A549 (cell line): ENCODE data around the gene TMEM132D. TPM values are rescaled to one million over a fixed set of nuclear protein-coding genes. Genes with fewer than 3 reads are reported as not detected.

Source experiments
- ATAC-seq, 2 experiments: fragments of 200-7000 bp in 1 of 2; fragments of >200 bp in 1 of 2; cut with Nextera tagmentation in 1 of 2; cut with Tn5 transposase in 1 of 2; 3 replicates each; pipeline versions ENCODE4 v1.8.0 to v1.9.1; 2018 to 2020; ENCODE audit warnings: mild to moderate bottlenecking in 1 of 2, moderate library complexity in 1 of 2
- CTCF ChIA-PET: fragments of 300-600 bp; sonication (Branson Sonifier 250); formaldehyde crosslinking; extraction: SDS; loops from one replicate; lab custom pipeline; 2021; ENCODE audit warnings: antibody characterized with exemption, inconsistent platforms; lab: Yijun Ruan, JAX
- POLR2A ChIA-PET: fragments of 350-600 bp; formaldehyde crosslinking; extraction: SDS; loops from one replicate; lab custom pipeline; 2021; ENCODE audit warnings: antibody characterized with exemption, inconsistent platforms; lab: Yijun Ruan, JAX
- DNase-seq, 2 experiments: peaks; one replicate each; pipeline versions ENCODE4 v3.0.0 to v3.0.0-alpha.2; 2011 to 2016; ENCODE audit warnings: low read depth in 1 of 2, low spot score in 1 of 2
- FAIRE-seq: peaks from 2 replicates; lab custom pipeline; 2011; peaks lifted over from hg19 to GRCh38; lab: Jason Lieb, UNC
- H3K27ac ChIP-seq, 2 experiments: fragments of >200 bp; sonication (Bioruptor Twin); formaldehyde crosslinking; 3 replicates each; pipeline ENCODE4 v1.5.1; 2016 to 2017
- H3K4me1 ChIP-seq: fragments of >200 bp; sonication (Bioruptor Twin); formaldehyde crosslinking; 3 replicates; pipeline ENCODE4 v1.6.1; 2016
- H3K4me2 ChIP-seq: fragments of >200 bp; sonication (Bioruptor Twin); formaldehyde crosslinking; 3 replicates; pipeline ENCODE4 v1.6.1; 2016
- H3K4me3 ChIP-seq: fragments of >200 bp; sonication (Bioruptor Twin); formaldehyde crosslinking; 3 replicates; pipeline ENCODE4 v1.5.1; 2016
- H3K9me3 ChIP-seq: fragments of >200 bp; sonication (Bioruptor Twin); formaldehyde crosslinking; 3 replicates; pipeline ENCODE4 v1.6.1; 2016
- CBX8 ChIP-seq: fragments of 200-600 bp; sonication (generic); IDR thresholded peaks from 2 replicates; pipeline ENCODE4 v1.6.1; 2016
- CHD2 ChIP-seq: fragments of 150-350 bp; IDR thresholded peaks from 2 replicates; pipeline ENCODE4 v1.6.1; 2014; ENCODE audit warnings: low read length; ENCODE audit not compliant: partially characterized antibody
- EHF ChIP-seq: fragments of 250-450 bp; sonication (Bioruptor Pico); IDR thresholded peaks from 2 replicates; pipeline ENCODE4 v1.5.0; 2020; ENCODE audit warnings: mild to moderate bottlenecking
- FOSL2 ChIP-seq, 2 experiments: fragments of 450-650 bp in 1 of 2; fragments of >200 bp in 1 of 2; sonication (Bioruptor Twin) in 1 of 2; formaldehyde crosslinking; IDR thresholded peaks; 2 replicates each; pipeline versions ENCODE4 v1.5.0 to v1.6.1; 2016 to 2020; ENCODE audit warnings: mild to moderate bottlenecking in 1 of 2, moderate library complexity in 1 of 2
- FOXS1 ChIP-seq: fragments of 250-450 bp; sonication (Bioruptor Pico); IDR thresholded peaks from 2 replicates; pipeline ENCODE4 v1.5.0; 2020; ENCODE audit warnings: mild to moderate bottlenecking, moderate library complexity
- HDAC2 ChIP-seq: fragments of 200-600 bp; sonication (generic); IDR thresholded peaks from 2 replicates; pipeline ENCODE4 v1.6.1; 2016
- HES2 ChIP-seq: fragments of >200 bp; sonication (Bioruptor Twin); formaldehyde crosslinking; IDR thresholded peaks from 2 replicates; pipeline ENCODE4 v1.6.1; 2016
- HEYL ChIP-seq: fragments of 250-450 bp; sonication (Bioruptor Pico); IDR thresholded peaks from 2 replicates; pipeline ENCODE4 v1.8.0; 2021; ENCODE audit warnings: mild to moderate bottlenecking, moderate library complexity
- KDM5A ChIP-seq: fragments of 200-600 bp; sonication (generic); IDR thresholded peaks from 2 replicates; pipeline ENCODE4 v1.6.1; 2016; ENCODE audit warnings: antibody characterized with exemption, mild to moderate bottlenecking
- MAZ ChIP-seq: fragments of 150-350 bp; IDR thresholded peaks from 2 replicates; pipeline ENCODE4 v1.6.1; 2014; ENCODE audit warnings: antibody characterized with exemption, low read depth, low read length, borderline replicate concordance
- NR3C1 ChIP-seq: fragments of >200 bp; sonication (Bioruptor Twin); formaldehyde crosslinking; IDR thresholded peaks from 3 replicates; pipeline ENCODE4 v1.6.1; 2017
- PHF8 ChIP-seq: fragments of 200-600 bp; sonication (generic); IDR thresholded peaks from 2 replicates; pipeline ENCODE4 v1.6.1; 2016; ENCODE audit warnings: low read depth, mild to moderate bottlenecking, antibody characterized with exemption, moderate library complexity, borderline replicate concordance
- POLR2AphosphoS2 ChIP-seq: conservative IDR thresholded peaks from 2 replicates; pipeline ENCODE4 v1.6.1; 2012; ENCODE audit warnings: low read length, improper control_type of control experiment, inconsistent platforms
- RAD21 ChIP-seq, 2 experiments: fragments of >200 bp in 1 of 2; sonication (Bioruptor Twin) in 1 of 2; formaldehyde crosslinking in 1 of 2; IDR thresholded peaks in 1 of 2; conservative IDR thresholded peaks in 1 of 2; 2 replicates in 1 of 2; 3 replicates in 1 of 2; pipeline ENCODE4 v1.6.1; 2012 to 2018; ENCODE audit warnings: inconsistent platforms in 1 of 2
- RFX5 ChIP-seq: fragments of 450-650 bp; IDR thresholded peaks from 2 replicates; pipeline ENCODE4 v1.7.1; 2014; ENCODE audit warnings: antibody characterized with exemption, mild to moderate bottlenecking, moderate library complexity
- SREBF2 ChIP-seq: fragments of 450-650 bp; IDR thresholded peaks from 2 replicates; pipeline ENCODE4 v1.6.1; 2014; ENCODE audit warnings: mild to moderate bottlenecking, moderate library complexity
- USF2 ChIP-seq: fragments of 450-650 bp; IDR thresholded peaks from 2 replicates; pipeline ENCODE4 v1.6.1; 2014; ENCODE audit warnings: antibody characterized with exemption
- ZC3H11A ChIP-seq: fragments of 450-650 bp; IDR thresholded peaks from 2 replicates; pipeline ENCODE4 v1.6.1; 2014; ENCODE audit warnings: antibody characterized with exemption, mild to moderate bottlenecking
- ZSCAN20 ChIP-seq: fragments of 250-450 bp; sonication (Bioruptor Pico); IDR thresholded peaks from 2 replicates; pipeline ENCODE4 v1.8.0; 2022; ENCODE audit warnings: mild to moderate bottlenecking, moderate library complexity
- WGBS: methylation state at CpG from one replicate; pipeline ENCODE4 v1.1.6; 2017; ENCODE audit errors: missing lambda C conversion rate; 5-methylcytosine and 5-hydroxymethylcytosine counted together
- polyA plus RNA-seq, 4 experiments: library from polyadenylated mRNA; depleted of rRNA in 3 of 4; stranded (reverse); fragments of >200 nt; fragmentation: RNase III in 1 of 4; extraction: RNeasy Plus Mini Kit Qiagen cat#74134 plus additional on column Dnase treatment in 1 of 4; gene quantifications; 2 replicates in 3 of 4; 3 replicates in 1 of 4; pipeline ENCODE4 v1.2.3, GENCODE V29; 2011 to 2017
- TF ChIP-seq, protein P1 (sequence below): fragments of 150-350 bp; IDR thresholded peaks from 2 replicates; pipeline ENCODE4 v1.6.1; 2014; ENCODE audit warnings: low read depth, mild to moderate bottlenecking, low read length
- TF ChIP-seq, protein P2 (sequence below): fragments of 250-450 bp; sonication (Bioruptor Pico); IDR thresholded peaks from 2 replicates; pipeline ENCODE4 v1.5.0; 2020; ENCODE audit warnings: low read depth, mild to moderate bottlenecking, moderate library complexity
- TF ChIP-seq, protein P3 (sequence below): fragments of 250-450 bp; sonication (Bioruptor Pico); IDR thresholded peaks from 2 replicates; pipeline ENCODE4 v1.5.0; 2021; ENCODE audit warnings: mild to moderate bottlenecking, moderate library complexity, borderline replicate concordance
- TF ChIP-seq, protein P4 (sequence below): fragments of >200 bp; sonication (Bioruptor Twin); formaldehyde crosslinking; IDR thresholded peaks from 3 replicates; pipeline ENCODE4 v1.6.1; 2016

The TMEM132D gene
- polyA plus RNA-seq, 2 of the 4 experiments (the other 2 are of a cell fraction), result not detected

DNA sequence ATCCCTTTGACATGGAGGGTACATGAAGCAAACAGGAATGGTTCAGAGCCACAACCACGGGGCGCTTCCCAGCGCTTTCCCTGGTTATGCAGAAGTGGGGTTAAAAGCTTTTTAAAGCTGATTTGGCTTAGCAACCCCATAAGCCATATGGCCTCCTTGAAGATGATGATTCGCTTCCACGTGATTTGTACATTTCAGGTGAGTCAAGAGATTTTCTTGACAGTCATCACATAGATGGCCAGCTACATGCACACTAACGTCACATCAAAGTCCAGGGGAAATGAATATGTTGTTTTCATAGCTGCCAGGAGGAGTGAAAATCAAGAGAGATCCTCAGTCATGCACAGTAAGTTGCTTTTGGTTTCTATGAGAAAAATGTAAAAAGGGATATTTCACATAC, 309.7 kb downstream of the TMEM132D start:
- no peak overlapping the region for H3K4me2 ChIP-seq
- WGBS, result 0% methylated on average over 6 of the region's 6 CpGs
- ChIA-PET CTCF (no interaction called here), POLR2A (no interaction called here)
- H3K9me3 ChIP-seq, result no peaks in the 10 kb centered on the region
- H3K4me3 ChIP-seq, result no peak overlapping the region
- H3K27ac ChIP-seq, result no peak overlapping the region
- H3K4me1 ChIP-seq, result no peaks in the 10 kb centered on the region
- ATAC-seq (no peak), FAIRE-seq (no peak), DNase-seq (no peak)
- no peak for TF ChIP-seq RFX5
- TF ChIP-seq HES2, result no peak
- TF ChIP-seq FOXS1 (CRISPR knock-in tag), result no peak
- TF ChIP-seq, protein P1, sequence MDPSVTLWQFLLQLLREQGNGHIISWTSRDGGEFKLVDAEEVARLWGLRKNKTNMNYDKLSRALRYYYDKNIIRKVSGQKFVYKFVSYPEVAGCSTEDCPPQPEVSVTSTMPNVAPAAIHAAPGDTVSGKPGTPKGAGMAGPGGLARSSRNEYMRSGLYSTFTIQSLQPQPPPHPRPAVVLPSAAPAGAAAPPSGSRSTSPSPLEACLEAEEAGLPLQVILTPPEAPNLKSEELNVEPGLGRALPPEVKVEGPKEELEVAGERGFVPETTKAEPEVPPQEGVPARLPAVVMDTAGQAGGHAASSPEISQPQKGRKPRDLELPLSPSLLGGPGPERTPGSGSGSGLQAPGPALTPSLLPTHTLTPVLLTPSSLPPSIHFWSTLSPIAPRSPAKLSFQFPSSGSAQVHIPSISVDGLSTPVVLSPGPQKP, result no peak
- TF ChIP-seq HDAC2, result no peak
- no peak for TF ChIP-seq RAD21 (conservative IDR thresholded peaks at IDR 0.05 in 1 of 2, IDR thresholded peaks at IDR 0.05 in 1 of 2)
- no peak for TF ChIP-seq FOSL2 (IDR thresholded peaks at IDR 0.05)
- TF ChIP-seq FOSL2 (CRISPR knock-in tag; IDR thresholded peaks at IDR 0.05), result no peak
- TF ChIP-seq HEYL, result no peak

- FAIRE-seq (no peak), ATAC-seq (no peak)
Measured at GRCh38 chr12:129592449-129592848, 311.4 kb downstream of the TMEM132D start.

More at GRCh38 chr12:129592449-129592848, 311.4 kb downstream of the TMEM132D start:
- 1% methylated on average over 2 of the region's 2 CpGs for WGBS
- Histone ChIP-seq H3K9me3 (no peaks in the 10 kb centered on the region), H3K27ac (no peak overlapping the region), H3K4me1 (no peaks in the 10 kb centered on the region), H3K4me3 (no peak overlapping the region), H3K4me2 (no peak overlapping the region)
- CTCF ChIA-PET, result no interaction called here
- no peak for TF ChIP-seq ZC3H11A
- TF ChIP-seq HES2, result no peak
- no peak for TF ChIP-seq SREBF2
- no peak for TF ChIP-seq POLR2AphosphoS2
- no peak for TF ChIP-seq USF2
- TF ChIP-seq, protein P2, sequence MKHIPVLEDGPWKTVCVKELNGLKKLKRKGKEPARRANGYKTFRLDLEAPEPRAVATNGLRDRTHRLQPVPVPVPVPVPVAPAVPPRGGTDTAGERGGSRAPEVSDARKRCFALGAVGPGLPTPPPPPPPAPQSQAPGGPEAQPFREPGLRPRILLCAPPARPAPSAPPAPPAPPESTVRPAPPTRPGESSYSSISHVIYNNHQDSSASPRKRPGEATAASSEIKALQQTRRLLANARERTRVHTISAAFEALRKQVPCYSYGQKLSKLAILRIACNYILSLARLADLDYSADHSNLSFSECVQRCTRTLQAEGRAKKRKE (CRISPR knock-in tag), result no peak
- TF ChIP-seq EHF (CRISPR knock-in tag), result no peak
- TF ChIP-seq ZSCAN20 (CRISPR knock-in tag), result no peak
- no peak for TF ChIP-seq CBX8
- TF ChIP-seq, protein P3, sequence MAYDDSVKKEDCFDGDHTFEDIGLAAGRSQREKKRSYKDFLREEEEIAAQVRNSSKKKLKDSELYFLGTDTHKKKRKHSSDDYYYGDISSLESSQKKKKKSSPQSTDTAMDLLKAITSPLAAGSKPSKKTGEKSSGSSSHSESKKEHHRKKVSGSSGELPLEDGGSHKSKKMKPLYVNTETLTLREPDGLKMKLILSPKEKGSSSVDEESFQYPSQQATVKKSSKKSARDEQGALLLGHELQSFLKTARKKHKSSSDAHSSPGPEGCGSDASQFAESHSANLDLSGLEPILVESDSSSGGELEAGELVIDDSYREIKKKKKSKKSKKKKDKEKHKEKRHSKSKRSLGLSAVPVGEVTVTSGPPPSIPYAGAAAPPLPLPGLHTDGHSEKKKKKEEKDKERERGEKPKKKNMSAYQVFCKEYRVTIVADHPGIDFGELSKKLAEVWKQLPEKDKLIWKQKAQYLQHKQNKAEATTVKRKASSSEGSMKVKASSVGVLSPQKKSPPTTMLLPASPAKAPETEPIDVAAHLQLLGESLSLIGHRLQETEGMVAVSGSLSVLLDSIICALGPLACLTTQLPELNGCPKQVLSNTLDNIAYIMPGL (CRISPR knock-in tag), result no peak
- no peak for TF ChIP-seq PHF8
- TF ChIP-seq, protein P4, sequence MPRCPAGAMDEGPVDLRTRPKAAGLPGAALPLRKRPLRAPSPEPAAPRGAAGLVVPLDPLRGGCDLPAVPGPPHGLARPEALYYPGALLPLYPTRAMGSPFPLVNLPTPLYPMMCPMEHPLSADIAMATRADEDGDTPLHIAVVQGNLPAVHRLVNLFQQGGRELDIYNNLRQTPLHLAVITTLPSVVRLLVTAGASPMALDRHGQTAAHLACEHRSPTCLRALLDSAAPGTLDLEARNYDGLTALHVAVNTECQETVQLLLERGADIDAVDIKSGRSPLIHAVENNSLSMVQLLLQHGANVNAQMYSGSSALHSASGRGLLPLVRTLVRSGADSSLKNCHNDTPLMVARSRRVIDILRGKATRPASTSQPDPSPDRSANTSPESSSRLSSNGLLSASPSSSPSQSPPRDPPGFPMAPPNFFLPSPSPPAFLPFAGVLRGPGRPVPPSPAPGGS, result no peak
- TF ChIP-seq CHD2, result no peak
- no peak for TF ChIP-seq NR3C1
- no peak for TF ChIP-seq MAZ
- TF ChIP-seq KDM5A, result no peak
- POLR2A ChIA-PET, result no interaction called here
- DNase-seq, result no peak
